Cardiac fibroblast (primary cell): Measurements from ENCODE around the gene BRMS1.
"Not testable (repeated sequence)": the region's sequence is repeated elsewhere in the genome, so short reads cannot be mapped to it uniquely, and the experiment has no call there.

ENCODE experiments used
- DNase-seq, 2 donors: peaks; one replicate each; pipeline versions ENCODE4 v3.0.0 to v3.0.0-alpha.2; 2010; ENCODE audit warnings: low read depth in 2 of 2
- H3K4me3 ChIP-seq, 2 donors: replicated peaks in 1 of 2; 1 replicate in 1 of 2; 2 replicates in 1 of 2; pipeline ENCODE4 v1.5.1; 2011; ENCODE audit warnings: low read depth in 2 of 2, low read length in 2 of 2, mild to moderate bottlenecking in 2 of 2, moderate library complexity in 1 of 2
- CTCF ChIP-seq: IDR thresholded peaks from one replicate; pipeline ENCODE4 v1.5.1; 2011; ENCODE audit warnings: low read depth, mild to moderate bottlenecking, low read length, inconsistent platforms

BRMS1 gene

GRCh38 chr11:66361502-66361941, 16.6 kb upstream of the BRMS1 start:
- no peak overlapping the region for H3K4me3 ChIP-seq
- no peak for TF ChIP-seq CTCF

GRCh38 chr11:66360406-66361073, 15.6 kb upstream of the BRMS1 start:
- DNase-seq: no peak
- TF ChIP-seq CTCF: no peak

More at GRCh38 chr11:66361502-66361941, 16.6 kb upstream of the BRMS1 start:
- DNase-seq: no peak

GRCh38 chr11:66359662-66360087, 14.8 kb upstream of the BRMS1 start:
- no peak overlapping the region for H3K4me3 ChIP-seq
- TF ChIP-seq CTCF: no peak
- no peak for DNase-seq

More at GRCh38 chr11:66360406-66361073, 15.6 kb upstream of the BRMS1 start:
- H3K4me3 ChIP-seq: no peak overlapping the region

GRCh38 chr11:66350560-66351235, 5.8 kb upstream of the BRMS1 start:
- DNase-seq, H3K4me3 ChIP-seq: not testable (repeated sequence)

- no peak for DNase-seq
- H3K4me3 ChIP-seq: no peak overlapping the region
- no peak for TF ChIP-seq CTCF
Measured at GRCh38 chr11:66349084-66349386, 4.1 kb upstream of the BRMS1 start.

- peak within 1 kb of the TSS; percentile 90 to 91 for H3K4me3 ChIP-seq
- DNase-seq: peak; percentile 93 to 95
- no peak for TF ChIP-seq CTCF
Measured at GRCh38 chr11:66347425-66348276, 2.7 kb upstream of the BRMS1 start, which contains the start of gene B4GAT1. B4GAT1 (minus strand) TSS chr11:66347629; CDS start chr11:66347545, 84 bp downstream.
